ENCODE results near the gene SLC9A9.
"Not testable (repeated sequence)": the region's sequence is repeated elsewhere in the genome, so short reads cannot be mapped to it uniquely, and the experiment has no call there.

SLC9A9 gene

DNA sequence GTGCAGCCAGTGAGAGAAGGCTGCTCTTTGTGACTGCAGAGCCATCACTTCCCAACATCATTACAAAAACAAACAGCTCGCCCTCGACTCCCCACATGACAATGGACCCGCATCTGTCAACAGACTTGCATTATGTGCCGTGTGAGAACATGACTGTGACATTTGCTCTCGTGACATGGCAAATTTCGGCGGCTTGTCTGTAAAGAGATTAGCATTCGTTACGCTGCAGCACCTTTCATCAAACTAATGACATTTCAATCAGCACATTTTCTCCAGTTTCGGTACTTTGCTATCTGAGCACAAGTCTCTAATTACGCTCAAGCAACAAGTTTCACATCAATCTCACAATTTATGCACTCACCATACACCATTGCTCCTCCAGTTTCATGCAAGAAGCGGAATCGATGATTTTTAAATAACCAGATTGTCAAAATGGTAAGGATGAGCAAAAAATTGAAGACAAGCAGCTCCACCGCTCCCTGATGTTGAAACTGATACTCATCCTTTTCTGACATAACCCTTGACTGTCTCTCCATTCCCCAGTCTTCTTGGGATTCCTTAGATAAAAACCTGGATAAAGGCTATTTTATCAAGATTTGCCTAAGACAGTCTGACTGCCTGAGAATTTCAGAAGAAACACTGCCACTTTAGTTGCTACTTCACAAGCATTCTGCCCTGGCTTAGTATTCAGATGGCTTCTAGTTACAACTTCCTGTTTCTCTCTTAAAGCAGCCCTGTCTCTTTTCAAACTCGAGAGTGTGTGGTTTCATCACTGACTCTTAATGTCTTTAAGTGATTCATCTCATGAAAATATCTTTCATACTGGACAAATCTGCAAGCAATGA lies at the start of gene SLC9A9:
SLC9A9 (minus strand) TSS at position 682 of the 845 bp plus-strand sequence; CDS start at position 536, 146 bp downstream.
- TF ChIP-seq ZNF274 (IDR thresholded peaks at IDR 0.05; ENCODE audit: low read depth, low read length), result no peak
- H3K4me3 ChIP-seq (ENCODE audit: low read length), result peak within 1 kb of the TSS; percentile 100

DNA sequence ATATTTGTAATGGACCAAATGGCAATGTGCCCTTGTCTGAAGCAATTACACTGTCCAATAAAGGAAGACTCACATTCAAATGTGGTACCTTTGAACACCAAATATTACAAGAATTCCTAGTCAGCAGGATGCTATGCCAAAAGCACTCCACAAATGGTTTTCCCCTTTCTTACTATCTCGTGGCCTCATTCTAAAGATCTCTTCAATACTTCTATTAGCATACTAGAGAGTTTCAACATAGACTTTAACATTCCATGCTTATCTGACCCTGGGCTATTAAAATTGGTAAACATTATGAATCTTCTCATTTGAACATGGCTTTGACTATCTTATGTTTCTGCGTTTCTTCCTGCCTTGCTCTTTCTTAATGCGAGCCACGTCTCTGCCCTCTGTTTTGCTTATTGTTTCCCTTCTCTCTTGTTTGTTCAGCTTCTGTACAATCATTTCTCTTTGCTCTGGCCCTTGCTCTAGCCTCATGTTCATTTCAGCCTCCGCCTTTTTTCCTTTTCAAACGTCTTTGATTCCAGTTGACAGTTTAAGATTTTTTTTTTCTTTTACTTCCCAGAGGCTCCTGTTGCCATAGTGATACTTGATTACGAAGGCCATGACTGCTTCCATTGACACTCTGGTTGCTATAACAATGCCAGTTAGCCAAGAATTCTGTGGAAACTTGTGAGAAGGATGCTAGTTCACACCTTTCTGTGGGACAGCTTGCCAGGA lies 49.5 kb upstream of the SLC9A9 start:
- no peak for TF ChIP-seq ZNF274 (IDR thresholded peaks at IDR 0.05; ENCODE audit: low read depth, low read length)

GRCh38 chr3:143896486-143896885 lies 48.2 kb upstream of the SLC9A9 start:
- TF ChIP-seq ZNF274 (IDR thresholded peaks at IDR 0.05; ENCODE audit: low read depth, low read length), result no peak
- no peak overlapping the region for H3K4me3 ChIP-seq (ENCODE audit: low read length)

More for the DNA sequence above, 49.5 kb upstream of the SLC9A9 start:
- no peak overlapping the region for H3K4me3 ChIP-seq (ENCODE audit: low read length)

GRCh38 chr3:143895805-143896204 lies 47.5 kb upstream of the SLC9A9 start:
- no peak for TF ChIP-seq ZNF274 (IDR thresholded peaks at IDR 0.05; ENCODE audit: low read depth, low read length)
- no peak overlapping the region for H3K4me3 ChIP-seq (ENCODE audit: low read length)

DNA sequence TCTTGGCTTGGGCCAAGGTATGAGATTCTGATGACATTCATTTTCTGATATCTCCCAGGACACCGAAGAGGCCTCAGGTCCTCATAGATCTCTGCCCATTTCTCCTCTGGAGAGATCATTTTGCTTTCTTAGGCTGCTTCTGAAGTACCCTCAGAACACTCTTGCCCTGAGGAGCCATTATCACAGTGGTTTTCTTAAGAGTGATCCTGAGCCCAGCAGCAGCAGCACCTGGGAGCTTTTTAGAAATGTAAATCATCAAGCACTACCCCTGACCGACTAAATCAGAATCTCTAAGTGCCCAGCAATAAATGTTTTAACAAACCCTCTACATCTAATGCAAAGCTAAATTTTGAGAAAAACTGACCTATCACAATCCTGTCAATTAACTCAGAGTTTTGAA lies 40.6 kb upstream of the SLC9A9 start:
- no peak overlapping the region for H3K4me3 ChIP-seq (ENCODE audit: low read length)
- no peak for TF ChIP-seq ZNF274 (IDR thresholded peaks at IDR 0.05; ENCODE audit: low read depth, low read length)

DNA sequence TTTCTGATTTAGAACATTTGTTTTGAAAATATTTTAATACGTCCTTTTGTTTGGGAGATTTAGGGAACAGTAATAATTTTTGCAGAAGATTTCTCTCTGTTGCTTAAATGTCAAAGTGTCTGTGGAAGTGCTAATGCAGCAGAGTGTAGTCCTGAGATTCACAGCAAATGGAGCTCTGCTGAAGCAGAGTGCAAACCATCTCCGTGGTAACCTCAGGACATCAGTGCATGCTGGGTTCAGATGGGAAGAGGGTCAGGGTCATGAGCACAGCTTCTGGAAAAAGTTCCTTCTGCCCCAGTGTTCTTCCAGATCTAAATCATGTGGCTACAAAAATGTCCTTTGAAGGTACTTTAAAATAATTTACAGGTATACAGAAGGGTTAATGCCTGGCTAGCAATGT lies 39.9 kb upstream of the SLC9A9 start:
- H3K4me3 ChIP-seq (ENCODE audit: low read length), result no peak overlapping the region
- TF ChIP-seq ZNF274 (IDR thresholded peaks at IDR 0.05; ENCODE audit: low read depth, low read length), result no peak

DNA sequence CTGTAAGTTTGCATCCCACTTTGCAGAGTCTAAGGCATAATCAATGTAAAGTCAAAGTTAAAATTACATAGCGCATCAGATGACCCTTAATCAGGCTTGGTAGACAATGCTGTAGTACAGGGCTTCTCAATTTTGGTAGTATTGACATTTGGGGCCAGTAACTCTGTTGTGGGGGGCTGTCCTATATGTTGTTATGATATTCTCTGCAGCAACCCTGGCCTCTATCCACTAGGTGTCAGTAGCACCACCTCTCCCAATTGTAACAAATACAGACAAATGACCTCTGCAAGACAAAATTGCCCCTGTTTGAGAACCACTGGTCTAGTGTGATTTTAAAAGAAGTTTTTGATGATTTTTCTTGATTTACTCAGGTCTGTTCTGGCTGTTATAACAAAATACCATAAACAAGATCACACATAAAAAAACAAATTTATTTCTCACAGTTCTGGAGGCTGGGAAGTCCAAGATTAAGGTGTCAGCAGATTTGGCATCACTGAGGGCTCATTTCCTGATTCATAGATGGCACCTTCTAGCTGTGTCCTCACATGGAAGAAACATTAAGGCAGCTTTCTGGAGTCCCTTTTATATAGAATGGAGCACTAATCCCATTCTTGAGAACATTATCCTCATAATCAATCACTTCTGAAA lies 37.6 kb upstream of the SLC9A9 start:
- TF ChIP-seq ZNF274 (IDR thresholded peaks at IDR 0.05; ENCODE audit: low read depth, low read length), result no peak
- no peak overlapping the region for H3K4me3 ChIP-seq (ENCODE audit: low read length)

GRCh38 chr3:143884861-143885260 lies 36.6 kb upstream of the SLC9A9 start:
- no peak overlapping the region for H3K4me3 ChIP-seq (ENCODE audit: low read length)
- TF ChIP-seq ZNF274 (IDR thresholded peaks at IDR 0.05; ENCODE audit: low read depth, low read length), result no peak

DNA sequence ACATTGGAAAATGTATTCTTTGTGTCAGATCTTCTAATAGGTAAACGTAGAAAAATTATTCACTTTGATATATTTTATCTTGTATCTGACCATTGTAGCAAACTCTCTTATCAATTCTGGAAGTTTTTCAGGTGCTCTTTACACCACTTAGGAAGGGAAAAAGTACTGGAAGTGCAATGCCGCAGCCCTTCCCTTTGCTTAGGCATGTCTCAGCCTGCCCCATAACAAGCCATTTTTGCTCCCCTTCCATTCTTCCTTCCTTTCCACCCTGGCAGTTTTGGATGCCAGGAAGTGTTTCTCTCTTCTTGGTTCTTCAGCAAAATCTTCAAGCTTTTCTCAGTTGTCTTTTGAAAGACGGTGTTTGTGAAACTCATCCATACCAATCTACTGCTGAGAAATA lies 34.9 kb upstream of the SLC9A9 start:
- H3K4me3 ChIP-seq (ENCODE audit: low read length), result no peak overlapping the region
- TF ChIP-seq ZNF274 (IDR thresholded peaks at IDR 0.05; ENCODE audit: low read depth, low read length), result no peak

DNA sequence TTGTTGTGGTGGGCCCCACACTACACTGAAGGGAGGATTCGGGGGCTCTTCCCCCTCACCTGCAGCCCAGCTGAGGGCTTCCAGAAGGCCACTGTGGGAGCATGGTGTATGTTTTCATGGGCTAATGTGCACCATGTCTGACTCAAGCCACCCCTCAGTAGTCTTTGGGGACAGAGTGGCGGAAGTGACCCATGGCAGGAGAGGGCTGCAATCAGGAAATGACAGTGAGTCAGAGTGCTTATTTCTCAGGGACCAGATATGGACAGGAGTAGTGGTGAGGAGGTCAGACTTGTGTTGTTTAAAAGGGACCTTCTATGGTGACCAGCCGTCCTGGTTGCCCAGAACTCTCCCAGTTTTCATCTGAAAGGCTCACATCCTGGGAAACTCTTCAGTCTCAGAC lies 32.8 kb upstream of the SLC9A9 start:
- TF ChIP-seq ZNF274 (IDR thresholded peaks at IDR 0.05; ENCODE audit: low read depth, low read length), result no peak
- H3K4me3 ChIP-seq (ENCODE audit: low read length), result no peak overlapping the region

DNA sequence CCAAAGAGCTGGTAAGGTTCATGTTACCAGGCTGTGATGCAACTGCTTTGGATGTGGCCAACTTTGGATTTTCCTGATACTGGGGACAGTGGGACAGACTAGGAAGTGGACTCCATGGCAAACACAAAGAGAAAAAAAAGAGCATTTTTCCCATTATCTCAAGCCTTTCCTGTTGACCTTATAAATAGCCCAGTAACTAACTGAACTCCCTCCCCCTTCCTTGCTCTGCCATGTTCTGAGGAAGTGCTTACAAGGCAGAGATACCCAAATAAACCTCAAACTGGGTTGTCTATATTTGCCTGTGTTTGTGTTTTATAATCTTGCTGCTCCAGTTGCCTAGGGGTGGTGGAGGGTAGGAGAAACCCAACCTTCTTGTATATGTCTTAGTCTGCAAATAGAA lies 27.3 kb upstream of the SLC9A9 start:
- no peak overlapping the region for H3K4me3 ChIP-seq (ENCODE audit: low read length)
- TF ChIP-seq ZNF274 (IDR thresholded peaks at IDR 0.05; ENCODE audit: low read depth, low read length), result no peak

DNA sequence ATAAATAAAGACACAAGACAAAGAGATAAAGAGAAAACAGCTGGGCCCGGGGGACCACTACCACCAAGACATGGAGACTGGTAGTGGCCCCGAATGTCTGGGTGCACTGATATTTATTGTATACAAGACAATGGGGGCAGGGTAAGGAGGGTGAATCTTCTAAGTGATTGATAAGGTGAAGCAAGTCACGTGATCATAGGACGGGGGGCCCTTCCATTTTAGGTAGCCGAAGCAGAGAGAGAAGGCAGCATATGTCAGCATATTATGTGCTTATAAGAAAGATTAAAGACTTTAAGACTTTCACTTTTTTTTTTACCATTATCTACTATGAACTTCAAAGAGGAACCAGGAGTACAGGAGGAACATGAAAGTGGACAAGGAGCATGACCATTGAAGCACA lies 25.3 kb upstream of the SLC9A9 start:
- not testable (repeated sequence) for H3K4me3 ChIP-seq (ENCODE audit: low read length)

DNA sequence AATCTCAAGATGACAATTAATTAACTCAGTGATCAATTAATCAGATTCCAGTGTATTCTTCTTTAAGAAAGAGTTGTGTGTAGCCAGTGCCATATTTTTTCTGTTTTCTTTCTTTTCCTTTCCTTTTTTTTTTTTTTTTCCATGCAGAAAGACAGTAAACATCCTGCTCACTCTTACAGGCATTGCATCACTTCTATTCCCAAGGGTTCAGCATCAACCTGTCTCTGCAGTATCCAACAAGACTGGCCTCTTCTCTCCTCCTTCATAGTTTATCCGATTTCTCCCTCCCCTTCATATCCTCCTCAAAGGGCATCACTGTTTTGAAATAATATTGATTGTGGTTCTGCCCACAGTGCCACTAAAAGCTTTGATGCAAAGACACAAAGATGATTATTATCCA lies 17.0 kb upstream of the SLC9A9 start:
- no peak for TF ChIP-seq ZNF274 (IDR thresholded peaks at IDR 0.05; ENCODE audit: low read depth, low read length)

GRCh38 chr3:143859465-143860203 lies 11.4 kb upstream of the SLC9A9 start:
- no peak for TF ChIP-seq ZNF274 (IDR thresholded peaks at IDR 0.05; ENCODE audit: low read depth, low read length)
- H3K4me3 ChIP-seq (ENCODE audit: low read length), result no peak overlapping the region

More for the DNA sequence above, 17.0 kb upstream of the SLC9A9 start:
- no peak overlapping the region for H3K4me3 ChIP-seq (ENCODE audit: low read length)
